GM18867 (cell line): ENCODE measurements around the gene BRIX1.
A peak's percentile ranks its signal among the peaks of the same experiment; 100 is the strongest.
"Not testable (repeated sequence)": the region's sequence is repeated elsewhere in the genome, so short reads cannot be mapped to it uniquely, and the experiment has no call there.

Source experiments
- ATAC-seq: cut with Tn5 transposase; IDR thresholded peaks from one replicate; pipeline ENCODE4 v1.9.1; 2021; ENCODE audit warnings: mild to moderate bottlenecking, moderate library complexity; ENCODE audit not compliant: unreplicated experiment

The BRIX1 gene

GRCh38 chr5:34957857-34958690, 42.6 kb downstream of the BRIX1 start:
- peak; percentile 43 for ATAC-seq

- peak; percentile 97 for ATAC-seq
These were observed 43.8 kb downstream of the BRIX1 start for GRCh38 chr5:34959323-34959722.

DNA sequence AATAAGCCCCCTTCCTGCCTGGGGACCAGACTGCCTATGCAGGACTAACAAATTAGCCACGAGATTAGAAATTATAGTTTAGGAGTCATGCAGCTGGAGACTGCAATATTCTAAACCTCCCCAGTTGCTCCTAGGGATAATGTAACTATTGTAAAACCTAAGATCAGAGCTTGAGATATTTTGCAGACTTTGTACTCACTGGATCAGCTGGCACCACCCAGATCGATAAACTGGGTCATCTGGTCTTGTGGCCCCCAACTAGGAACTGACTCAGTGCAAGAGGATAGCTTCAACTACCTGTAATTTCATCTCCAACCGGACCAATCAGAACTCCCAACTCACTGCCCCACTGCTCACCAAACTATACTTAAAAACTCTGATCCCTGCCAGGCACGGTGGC, 52.0 kb downstream of the BRIX1 start:
- no peak for ATAC-seq

GRCh38 chr5:34968258-34968657, 52.7 kb downstream of the BRIX1 start:
- ATAC-seq, result no peak

GRCh38 chr5:34970552-34970951, 55.0 kb downstream of the BRIX1 start:
- no peak for ATAC-seq

- ATAC-seq, result not testable (repeated sequence)
These were observed 56.1 kb downstream of the BRIX1 start for GRCh38 chr5:34971655-34972054.
